ENCODE results near the gene CYP26C1.

DNA sequence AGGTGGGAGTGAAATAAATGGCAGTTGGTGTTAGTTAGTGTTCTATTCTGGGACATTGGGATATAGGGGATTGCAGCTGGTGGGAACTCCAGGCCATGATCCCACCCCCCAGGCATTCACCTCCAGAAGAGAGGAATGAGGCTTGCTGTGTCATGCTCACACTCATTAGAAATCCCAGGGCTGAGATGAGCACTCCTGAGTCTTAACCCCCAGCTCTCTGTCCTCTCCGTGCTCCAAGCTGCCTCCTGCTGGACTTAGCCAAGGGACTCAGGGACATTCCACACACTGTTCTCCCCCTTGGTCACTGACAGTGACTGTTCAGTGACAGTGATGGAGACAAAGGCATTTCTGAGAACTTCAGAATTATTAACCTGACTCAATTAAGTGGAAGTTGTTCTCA is 34.6 kb downstream of the CYP26C1 start:
- TF ChIP-seq RAD21 (CRISPR knock-in tag; IDR thresholded peaks at IDR 0.05), result no peak
- no peak for TF ChIP-seq TAF1 (CRISPR knock-in tag; IDR thresholded peaks at IDR 0.05)
- no peak for TF ChIP-seq RFX1 (IDR thresholded peaks at IDR 0.05)
- TF ChIP-seq GLI4 (CRISPR knock-in tag; IDR thresholded peaks at IDR 0.05; ENCODE audit: borderline replicate concordance), result no peak
- TF ChIP-seq POLR2A (IDR thresholded peaks at IDR 0.05; ENCODE audit: insufficient read depth in 1 of 2, low read depth in 2 of 2, low read length in 2 of 2), result no peak
- TF ChIP-seq MEIS2 (CRISPR knock-in tag; IDR thresholded peaks at IDR 0.05), result no peak
